ENCODE measurements around the gene DLG1.
A peak's percentile ranks its signal among the peaks of the same experiment; 100 is the strongest.
"Not testable (repeated sequence)": the region's sequence is repeated elsewhere in the genome, so short reads cannot be mapped to it uniquely, and the experiment has no call there.

DLG1 gene

DNA sequence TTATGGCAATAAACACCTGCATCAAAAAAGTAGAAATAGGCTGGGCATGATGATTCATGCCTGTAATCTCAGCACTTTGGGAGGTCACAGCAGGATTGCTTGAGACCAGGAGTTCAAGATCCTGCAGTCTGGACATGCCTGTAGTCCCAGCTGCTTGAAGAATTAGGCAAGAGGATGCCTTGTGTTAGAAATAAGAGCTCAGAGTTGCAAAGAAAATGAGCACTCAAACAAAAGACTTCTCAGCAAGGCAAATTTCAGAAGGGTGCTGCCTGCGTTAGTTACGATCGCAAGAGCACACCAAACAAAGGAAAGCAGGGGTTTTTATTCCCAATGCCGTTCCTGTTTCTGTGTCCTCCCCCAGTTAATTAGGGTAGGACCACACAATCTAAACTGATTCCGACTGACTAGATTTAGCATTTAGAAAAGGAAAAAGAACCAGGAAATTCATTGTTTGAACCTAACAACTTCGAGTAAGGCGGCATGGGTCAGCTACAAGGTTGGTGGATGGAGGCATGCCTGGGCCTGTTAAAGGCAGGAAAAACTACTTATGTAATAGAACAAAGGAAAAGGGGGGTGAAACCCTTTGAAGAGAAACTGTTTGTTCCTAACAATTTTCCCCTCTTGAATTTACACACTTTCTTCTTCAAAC lies 55.5 kb downstream of the DLG1 start:
- DNase-seq = no peak

DNA sequence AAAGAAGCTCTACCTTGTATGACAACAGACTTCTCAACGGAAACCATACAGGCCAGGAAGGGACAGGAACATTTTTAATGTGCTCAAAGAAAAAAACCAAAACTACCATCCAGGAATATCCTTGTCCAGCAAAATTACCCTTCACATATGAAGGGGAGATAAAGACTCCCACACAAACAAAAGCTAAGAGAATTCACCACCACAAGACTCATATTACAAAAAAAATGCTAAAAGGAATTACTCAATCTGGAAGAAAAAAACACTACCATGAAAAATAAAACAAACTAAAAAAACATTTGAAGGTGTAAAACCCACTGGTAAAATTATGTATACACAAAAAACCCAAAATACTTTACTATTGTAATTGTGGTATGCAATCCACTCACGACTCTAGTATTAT lies 57.2 kb downstream of the DLG1 start:
- DNase-seq = no peak

DNA sequence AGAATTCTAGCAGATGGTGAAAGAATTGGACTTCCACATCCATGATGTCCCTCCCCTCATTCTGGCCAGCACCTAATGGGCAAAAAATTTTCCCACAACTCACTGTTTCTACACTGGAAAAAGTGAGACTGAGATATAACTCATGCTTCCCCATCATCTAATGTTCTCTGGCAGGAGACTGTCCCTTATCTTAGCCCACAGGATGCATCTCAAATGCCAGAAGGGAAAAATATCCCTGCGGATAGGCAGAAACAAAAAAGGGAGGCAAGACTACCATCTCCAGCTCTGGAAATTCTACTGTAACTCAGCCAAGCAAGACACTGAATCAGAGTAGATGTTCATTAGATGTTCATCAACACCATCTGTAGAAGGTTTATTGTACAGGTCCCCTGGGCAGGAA lies 58.6 kb downstream of the DLG1 start:
- no peak for DNase-seq

DNA sequence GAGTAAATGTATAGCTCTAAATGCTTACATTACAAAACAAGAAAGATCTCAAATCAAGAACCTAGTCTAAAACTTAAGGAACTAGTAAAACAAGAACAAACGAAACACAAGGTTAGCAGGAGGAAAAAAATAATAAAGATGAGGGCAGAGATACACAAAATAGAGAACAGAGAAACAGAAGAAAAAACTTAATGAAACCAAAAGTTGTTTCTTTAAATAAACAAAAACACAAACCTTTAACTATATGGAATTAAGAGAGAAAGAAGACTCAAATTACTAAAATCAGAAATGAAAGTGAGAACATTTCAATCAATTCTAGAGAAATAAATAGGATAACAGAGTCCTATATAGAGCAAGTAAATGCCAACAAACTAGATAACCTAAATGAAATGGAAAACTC lies 59.6 kb downstream of the DLG1 start:
- DNase-seq = no peak

DNA sequence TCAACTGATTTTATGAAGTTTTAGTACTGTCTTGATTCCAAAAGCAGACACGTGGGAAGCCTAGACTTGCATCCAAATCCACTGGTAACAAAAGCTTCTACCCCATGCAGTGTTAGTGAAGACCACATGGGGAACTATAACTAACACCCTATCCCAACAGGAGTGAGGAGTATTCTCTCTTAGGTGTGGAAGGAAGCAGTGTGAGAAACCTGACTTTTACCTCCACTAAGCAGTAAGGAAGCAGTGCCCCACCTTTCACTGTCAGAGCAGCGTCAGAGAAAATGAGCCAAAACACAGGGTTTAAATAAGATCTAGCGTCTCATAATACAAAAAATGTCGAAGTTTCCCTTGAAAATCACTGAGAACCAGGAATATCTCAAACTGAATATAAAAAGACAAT lies 60.5 kb downstream of the DLG1 start:
- no peak for DNase-seq

DNA sequence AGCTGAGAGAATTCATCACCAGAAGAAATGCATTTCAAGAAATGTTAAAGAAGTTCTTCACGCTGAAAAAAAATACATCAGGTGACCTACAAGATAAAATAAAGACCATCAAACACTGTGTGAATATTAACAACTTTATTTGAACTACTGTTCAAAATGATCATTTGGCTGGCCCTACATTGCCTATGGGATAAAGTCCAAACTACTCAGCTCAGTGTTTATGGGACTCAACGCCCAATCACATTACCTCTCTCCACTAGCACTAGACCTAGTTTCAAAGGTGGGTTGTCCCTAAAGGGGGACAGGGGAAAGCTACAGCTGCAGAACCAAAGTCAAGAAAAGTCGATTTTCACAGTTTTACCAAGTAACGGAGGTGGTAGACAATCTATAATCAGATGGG lies 62.0 kb downstream of the DLG1 start:
- no peak for DNase-seq

DNA sequence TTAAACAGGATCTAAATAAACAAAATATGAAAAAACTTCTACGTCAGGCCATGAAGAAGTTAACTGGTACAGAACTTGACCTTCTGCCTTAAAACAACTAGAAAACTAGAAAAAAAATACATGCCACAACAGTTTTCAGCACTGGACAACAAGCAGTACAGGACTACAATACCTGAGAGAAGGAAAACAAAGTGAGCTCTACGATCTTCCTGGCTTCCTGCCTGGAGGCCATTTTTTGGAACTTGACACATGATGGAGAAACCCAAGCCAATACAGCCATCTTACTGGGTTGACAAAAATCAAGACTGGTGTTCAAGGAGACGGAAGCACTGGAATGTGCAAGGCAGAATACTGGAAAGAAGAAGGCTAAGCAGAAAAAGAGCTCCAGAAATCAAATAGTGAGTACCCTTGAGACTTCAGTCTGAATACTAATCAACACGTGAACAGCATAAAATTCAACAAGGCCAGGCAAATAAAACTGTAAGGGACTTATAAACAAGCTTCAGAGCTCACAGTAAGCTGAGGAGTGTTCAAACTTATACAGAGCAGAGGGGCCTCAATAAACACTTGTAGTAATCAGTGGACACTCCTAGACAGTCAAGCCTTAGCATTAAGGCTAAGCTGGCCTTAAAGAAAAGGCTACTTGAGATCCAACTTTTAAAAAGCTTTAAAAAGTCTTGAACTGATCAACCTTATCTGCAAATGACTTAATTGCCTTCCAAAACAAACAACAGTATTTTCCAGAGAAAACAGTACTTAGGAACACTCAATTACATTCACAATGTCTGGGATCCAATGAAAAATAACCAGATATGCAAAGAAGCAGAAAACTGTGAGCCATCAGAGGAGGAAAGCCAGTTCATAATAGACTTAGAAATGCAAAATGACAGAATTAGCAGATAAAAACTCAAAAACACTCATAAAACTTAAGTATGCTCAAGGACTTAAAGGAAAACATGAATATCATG lies 63.2 kb downstream of the DLG1 start:
- DNase-seq = no peak

DNA sequence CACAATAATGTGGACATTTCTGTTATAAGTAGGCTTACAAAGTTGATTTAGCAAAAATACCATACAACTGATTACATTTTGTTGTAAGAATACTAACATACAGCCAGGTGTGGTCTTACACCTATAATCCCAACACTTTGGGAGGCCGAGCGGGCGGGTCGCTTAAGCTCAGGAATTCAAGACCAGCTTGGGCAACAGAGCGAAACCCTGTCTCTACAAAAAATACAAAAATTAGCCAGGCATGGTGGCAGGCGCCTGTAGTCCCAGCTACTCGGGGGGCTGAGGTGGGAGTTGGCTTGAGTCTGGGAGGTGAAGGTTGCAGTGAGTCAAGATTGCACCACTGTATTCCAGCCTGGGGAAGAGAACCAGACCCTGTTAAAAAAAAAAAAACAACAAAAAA lies 67.1 kb downstream of the DLG1 start:
- no peak for DNase-seq

DNA sequence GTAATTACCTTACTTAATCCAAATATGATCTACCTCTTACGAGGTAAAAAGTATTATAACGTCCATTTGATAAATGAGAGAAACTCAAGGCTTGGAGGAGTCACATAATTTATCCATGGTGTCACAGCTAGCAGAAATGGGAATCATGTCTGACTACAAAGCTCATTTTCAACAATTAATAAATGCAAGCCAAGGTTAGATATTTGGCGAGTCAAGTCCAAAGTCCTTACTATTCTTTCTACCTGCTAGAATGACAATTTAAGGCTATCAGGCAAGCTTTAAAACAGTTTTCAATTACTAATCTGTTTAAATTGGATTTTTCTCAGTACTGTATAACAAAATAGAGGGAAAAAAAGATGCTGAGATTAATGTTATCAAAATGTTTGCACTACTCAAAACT lies 68.6 kb downstream of the DLG1 start:
- DNase-seq = no peak

DNA sequence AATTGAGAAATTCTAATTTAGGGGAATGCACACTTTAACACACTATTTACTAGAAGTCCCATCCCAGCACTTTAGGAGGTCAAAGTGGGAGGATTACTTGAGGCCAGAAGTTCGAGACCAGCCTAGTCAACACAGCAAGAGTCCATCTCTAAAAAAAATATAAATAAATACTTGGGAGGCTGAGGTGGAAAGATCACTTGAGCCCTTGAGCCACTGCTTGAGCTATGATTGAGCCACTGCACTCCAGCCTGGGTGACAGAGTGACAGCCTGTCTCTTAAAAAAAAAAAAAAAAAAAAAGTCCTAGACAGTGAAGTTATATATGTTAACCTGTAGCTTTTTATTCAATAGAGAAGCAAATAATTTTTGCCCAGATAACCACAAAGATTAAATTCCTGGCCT lies 69.2 kb downstream of the DLG1 start:
- DNase-seq = no peak

DNA sequence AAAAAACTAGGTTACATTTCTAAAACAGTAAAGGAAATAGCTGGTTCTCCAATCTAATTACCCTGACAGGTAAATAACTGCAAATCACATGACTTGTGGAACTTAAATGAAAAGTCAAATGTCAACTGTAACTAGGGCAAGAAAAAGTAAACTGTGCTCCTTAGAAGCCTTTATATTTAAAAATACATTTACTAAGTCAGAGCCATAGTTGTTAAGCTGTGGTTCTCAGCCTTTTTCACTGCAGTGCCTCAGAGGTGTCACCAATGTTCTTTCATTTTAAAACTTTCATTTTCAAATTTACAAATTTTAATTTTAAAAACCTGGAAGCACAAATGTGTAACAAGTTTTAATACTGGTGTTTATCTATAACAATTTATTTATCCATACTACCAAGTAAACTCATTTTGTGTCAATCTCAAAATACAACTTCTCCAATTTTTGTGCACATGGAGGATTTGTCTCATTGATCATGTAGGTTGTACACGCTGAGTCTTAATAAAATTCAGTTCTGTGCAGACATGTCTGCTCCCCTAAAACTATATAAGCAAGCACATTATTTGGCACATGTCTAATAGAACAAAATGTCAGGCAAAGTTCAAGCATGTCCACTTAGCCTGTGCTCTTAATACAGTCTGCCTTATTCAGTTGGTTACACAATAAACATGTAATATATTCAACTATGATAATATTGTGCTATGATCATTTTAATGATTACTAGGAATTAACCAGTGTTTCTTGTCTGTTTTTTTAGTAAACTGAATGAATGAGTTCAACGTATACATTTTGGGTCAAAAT lies 70.4 kb downstream of the DLG1 start:
- DNase-seq = no peak

DNA sequence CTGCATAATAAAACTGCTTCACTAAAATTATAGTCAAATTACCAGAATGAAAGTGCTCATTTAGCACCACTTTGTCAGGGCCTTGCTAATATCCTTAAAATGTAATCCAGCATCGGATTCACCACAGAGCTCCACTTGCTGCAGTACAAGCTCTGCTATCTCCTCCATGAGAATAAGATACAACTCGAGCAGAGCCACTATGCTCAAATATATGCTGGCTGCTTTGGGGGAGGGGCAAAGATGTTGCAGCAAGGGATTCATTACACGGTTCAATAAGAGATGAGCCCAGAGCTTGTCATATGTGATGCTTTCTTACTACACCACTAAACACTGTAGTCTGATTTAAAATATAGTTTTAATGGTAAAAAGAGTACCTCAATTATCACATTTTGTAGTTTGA lies 72.2 kb downstream of the DLG1 start:
- DNase-seq = no peak

DNA sequence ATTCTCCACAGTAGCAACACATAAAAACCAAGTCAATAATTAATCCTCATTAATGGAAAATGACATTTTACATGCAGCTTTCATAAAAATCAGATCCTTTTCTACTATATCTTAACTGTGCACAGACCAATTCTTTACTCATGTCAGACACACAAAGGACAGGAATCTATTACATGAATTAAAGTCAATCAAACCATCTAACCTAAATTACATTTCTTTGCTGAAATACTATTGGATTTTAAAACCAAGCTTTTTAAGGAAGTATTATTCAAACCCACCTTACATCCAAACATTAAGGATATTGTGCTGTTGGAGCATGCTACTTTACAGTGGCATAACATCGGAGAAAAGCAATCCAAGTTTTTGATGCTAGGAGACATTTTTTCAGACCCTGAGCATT lies 72.8 kb downstream of the DLG1 start:
- DNase-seq = no peak

DNA sequence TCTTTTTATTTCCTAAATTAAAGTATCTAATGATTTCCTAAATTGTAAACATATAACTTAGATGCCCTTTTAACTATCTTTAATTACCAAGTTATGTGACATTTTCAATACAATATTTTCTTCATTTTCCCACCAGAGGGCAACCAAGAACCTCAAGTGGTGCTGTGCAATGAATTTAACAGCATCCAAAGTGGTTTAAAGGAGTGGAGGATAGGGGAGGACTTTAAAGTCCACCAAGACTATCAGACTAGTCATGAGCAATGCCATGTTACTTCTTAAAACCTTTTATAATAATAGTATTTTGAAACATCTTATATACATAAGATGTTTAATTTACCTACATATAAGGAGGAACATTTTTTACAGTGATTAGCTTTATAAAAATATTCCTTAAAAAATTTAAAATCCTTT lies 74.4 kb downstream of the DLG1 start:
- peak in 1 of 2 donors; percentile 53 for DNase-seq

DNA sequence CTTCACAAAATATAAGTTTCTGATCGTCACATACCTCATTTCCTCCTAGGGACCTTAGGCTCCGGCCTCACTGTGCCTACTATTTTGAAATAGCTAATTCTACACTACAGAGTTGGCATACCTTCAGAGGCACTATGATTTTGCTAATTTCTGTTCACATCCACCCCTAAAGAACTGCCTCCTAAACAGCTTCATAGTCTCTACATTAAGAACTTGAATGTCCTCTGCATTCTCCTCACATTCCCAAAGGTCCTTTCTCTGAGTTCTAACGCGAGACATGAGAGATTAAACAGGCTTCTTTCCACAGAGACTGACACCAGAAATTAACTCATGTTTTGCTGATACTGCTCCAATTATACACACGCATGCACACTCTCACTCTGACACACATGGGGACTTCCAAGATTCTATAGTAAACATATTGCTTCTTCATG lies 75.5 kb downstream of the DLG1 start:
- no peak for DNase-seq

DNA sequence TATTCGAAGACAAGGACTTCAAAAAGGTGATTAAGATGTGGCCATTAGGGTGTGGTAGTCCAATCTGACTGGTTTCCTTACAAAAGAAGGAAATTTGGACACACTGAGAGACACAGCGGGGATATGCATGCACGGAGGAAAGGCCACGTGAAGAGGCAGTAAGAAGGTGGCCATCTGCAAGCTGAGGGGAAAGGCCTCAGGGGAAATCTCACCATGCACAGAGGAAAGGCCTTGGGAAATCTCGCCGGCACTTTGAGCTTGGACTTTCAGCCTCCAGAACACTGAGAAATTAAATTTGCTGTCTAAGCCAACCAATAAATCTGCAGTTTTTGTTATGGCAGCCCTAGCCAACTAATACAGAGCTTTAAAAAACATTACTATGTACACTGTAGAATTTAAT lies 78.8 kb downstream of the DLG1 start:
- no peak for DNase-seq

DNA sequence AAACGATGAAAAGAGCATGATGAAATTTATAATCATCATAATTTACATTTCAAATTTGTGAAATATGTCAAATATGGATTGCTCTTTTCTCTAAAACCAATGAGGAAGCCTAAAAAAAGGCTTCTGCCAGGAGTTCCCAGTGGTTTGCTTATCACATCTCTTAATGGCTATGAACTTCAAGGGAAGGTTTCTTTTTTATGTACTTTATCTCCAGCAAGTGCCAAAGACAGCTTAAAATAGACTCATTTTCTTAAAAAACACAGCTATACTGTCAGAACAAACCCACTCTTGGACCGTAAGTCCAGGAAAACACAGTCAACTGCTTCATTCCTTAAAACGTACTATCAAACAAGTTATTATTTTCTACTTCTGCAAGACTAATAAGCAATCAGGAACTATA lies 80.2 kb downstream of the DLG1 start:
- DNase-seq = no peak

DNA sequence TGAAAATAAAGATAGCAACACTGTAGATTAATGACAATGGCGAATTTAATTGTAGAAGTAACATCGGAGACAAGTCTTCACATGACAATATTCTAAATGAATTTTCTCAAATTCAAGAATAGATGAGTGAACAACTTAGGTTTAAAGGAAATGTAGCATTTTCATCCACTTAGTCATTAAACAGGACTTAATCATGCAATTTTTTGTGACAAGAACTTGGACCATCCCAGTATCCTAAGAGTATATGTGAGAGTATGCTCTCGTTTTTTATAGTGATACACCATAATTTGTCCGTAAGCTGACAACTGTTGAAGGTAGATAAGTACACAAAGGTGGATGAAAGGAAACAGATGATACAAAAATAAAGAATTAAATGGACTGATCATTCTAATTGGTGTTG lies 81.5 kb downstream of the DLG1 start:
- no peak for DNase-seq

DNA sequence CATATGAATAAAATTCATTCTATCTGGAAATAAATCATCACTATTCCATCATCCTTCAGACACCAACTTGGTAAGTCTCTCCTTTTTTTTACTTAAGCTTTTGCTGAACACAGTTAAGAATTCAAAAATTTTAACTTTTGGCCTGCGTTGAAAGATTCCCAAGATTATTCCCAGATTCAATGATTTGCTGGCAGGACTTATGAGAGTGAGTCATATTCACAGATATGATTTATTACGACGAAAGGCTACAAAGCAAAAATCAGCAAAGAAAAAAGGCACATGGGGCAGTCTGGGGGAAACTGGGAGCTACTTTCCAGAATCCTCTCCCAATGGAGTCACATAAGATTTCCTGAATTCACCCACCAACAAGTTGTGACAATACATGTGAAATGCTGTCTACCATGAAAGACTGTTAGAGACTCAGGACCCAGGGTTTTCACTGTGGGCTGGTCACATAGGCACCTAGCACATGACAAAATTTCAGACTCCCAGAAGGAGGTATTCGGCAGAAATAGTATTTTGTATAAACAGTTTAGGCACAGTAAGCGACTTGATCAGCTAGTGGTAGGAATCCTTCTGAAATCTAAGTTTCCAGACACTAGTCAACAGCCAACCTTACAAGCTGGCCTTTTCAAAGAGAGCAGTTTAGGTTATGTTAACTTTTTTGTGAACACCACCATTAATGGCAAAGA lies 82.1 kb downstream of the DLG1 start:
- no peak for DNase-seq

DNA sequence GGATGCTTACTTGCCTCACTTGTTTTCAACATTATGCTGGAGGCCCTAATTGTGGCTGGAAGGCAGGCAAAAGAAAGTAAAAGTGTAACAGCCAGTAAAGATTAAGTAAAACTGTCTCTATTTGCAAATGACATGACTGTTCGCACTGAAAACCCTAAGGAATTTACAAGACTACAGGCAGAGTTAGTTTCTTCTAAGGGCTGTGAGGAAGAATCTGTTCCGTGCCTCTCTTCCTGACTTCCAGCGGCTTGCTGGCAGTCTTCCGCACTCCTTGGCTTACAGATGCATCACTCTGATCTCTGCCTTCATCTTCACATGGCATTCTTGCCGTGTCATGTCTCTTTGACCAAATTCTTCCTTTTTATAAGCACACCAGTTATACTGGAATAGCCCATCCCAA lies 86.1 kb downstream of the DLG1 start:
- no peak for DNase-seq

DNA sequence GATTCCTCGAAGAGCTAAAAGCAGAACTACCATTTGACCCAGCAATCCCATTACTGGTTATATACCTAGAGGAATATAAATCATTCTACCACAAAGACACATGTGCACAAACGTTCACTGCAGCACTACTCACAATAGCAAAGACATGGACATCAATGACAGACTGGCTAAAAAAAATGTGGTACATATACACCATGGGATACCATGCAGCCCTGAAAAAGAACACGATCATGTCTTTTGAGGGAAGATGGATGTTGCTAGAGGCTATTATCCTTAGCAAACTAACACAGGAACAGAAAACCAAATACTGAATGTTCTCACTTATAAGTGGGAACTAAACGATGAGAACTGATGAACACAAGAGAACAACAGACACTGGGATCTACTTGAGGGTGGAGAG lies 86.7 kb downstream of the DLG1 start:
- DNase-seq = not testable (repeated sequence)

DNA sequence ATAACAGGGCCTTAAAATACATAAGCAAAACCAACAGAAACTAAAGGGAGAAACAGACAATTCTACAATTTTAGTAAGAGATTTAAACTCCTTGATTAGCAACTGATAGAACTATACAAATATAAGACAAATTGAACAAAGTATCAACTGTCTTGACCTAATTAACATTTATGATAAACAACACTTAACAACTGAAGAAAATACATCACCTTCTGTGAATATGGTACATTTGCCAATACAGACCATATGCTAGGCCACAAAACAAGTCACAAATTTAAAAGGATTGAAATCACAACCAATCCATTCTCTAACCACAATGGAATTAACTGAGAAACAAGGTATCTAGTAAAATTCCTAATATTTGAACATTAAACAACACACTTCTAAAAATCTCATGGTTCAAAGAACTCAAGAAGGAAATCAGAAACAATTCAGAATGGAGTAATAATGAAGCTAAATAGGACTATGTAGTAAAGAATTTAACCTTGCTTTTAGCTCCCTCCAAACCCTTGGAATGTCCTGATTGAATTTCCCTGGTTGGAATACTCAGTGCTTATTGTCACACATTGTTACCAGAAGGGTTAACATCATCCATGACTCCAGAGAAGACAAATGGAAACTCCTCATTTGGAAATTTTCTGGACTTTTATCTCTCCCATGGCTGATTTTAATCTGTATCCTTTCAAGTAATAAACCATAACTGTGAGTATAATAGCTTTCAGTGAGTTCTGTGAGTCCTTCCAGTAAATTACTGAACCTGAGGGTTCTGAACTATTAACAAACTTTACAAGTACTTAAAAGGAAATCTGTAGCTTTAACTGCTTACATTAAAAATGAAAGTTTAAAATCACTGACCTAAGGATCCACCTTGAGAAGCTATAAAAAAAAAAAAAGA lies 88.8 kb downstream of the DLG1 start:
- DNase-seq = no peak

Data from CD4-positive, alpha-beta T cell treated with Interferon alpha-2 for 1 hour (primary cell).